ENCODE measurements around the gene FAM3B.

Gene FAM3B

GRCh38 chr21:41365377-41366107 lies 48.9 kb downstream of the FAM3B start:
- no peaks in the 10 kb centered on the region for H3K4me1 ChIP-seq

GRCh38 chr21:41366522-41367151 lies 50.0 kb downstream of the FAM3B start:
- H3K4me3 ChIP-seq (ENCODE audit: low read depth, low read length) = no peak overlapping the region
- H3K4me1 ChIP-seq = no peaks in the 10 kb centered on the region

More at GRCh38 chr21:41365377-41366107, 48.9 kb downstream of the FAM3B start:
- no peaks in the 10 kb centered on the region for H3K36me3 ChIP-seq
- no peak for DNase-seq
- H3K4me3 ChIP-seq (ENCODE audit: low read depth, low read length) = no peak overlapping the region
- TF ChIP-seq, protein P1, sequence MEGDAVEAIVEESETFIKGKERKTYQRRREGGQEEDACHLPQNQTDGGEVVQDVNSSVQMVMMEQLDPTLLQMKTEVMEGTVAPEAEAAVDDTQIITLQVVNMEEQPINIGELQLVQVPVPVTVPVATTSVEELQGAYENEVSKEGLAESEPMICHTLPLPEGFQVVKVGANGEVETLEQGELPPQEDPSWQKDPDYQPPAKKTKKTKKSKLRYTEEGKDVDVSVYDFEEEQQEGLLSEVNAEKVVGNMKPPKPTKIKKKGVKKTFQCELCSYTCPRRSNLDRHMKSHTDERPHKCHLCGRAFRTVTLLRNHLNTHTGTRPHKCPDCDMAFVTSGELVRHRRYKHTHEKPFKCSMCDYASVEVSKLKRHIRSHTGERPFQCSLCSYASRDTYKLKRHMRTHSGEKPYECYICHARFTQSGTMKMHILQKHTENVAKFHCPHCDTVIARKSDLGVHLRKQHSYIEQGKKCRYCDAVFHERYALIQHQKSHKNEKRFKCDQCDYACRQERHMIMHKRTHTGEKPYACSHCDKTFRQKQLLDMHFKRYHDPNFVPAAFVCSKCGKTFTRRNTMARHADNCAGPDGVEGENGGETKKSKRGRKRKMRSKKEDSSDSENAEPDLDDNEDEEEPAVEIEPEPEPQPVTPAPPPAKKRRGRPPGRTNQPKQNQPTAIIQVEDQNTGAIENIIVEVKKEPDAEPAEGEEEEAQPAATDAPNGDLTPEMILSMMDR (IDR thresholded peaks at IDR 0.05; ENCODE audit: low read depth, low read length) = no peak
- no peaks in the 10 kb centered on the region for H3K27me3 ChIP-seq
- H3K9me3 ChIP-seq = no peaks in the 10 kb centered on the region

GRCh38 chr21:41367301-41367944 lies 50.8 kb downstream of the FAM3B start:
- Histone ChIP-seq H3K9me3 (no peaks in the 10 kb centered on the region), H3K36me3 (no peaks in the 10 kb centered on the region), H3K27me3 (no peaks in the 10 kb centered on the region), H3K4me1 (no peaks in the 10 kb centered on the region), H3K4me3 (ENCODE audit: low read depth, low read length) (no peak overlapping the region)
- TF ChIP-seq, protein P1 (IDR thresholded peaks at IDR 0.05; ENCODE audit: low read depth, low read length) = no peak
- no peak for DNase-seq

More at GRCh38 chr21:41366522-41367151, 50.0 kb downstream of the FAM3B start:
- TF ChIP-seq, protein P1 (IDR thresholded peaks at IDR 0.05; ENCODE audit: low read depth, low read length) = no peak
- Histone ChIP-seq H3K9me3 (no peaks in the 10 kb centered on the region), H3K36me3 (no peaks in the 10 kb centered on the region), H3K27me3 (no peaks in the 10 kb centered on the region)
- DNase-seq = no peak

GRCh38 chr21:41367945-41368734 lies 51.5 kb downstream of the FAM3B start:
- Histone ChIP-seq H3K4me3 (ENCODE audit: low read depth, low read length) (no peak overlapping the region), H3K36me3 (no peaks in the 10 kb centered on the region), H3K4me1 (no peaks in the 10 kb centered on the region), H3K27me3 (no peaks in the 10 kb centered on the region), H3K9me3 (no peaks in the 10 kb centered on the region)
- TF ChIP-seq, protein P1 (IDR thresholded peaks at IDR 0.05; ENCODE audit: low read depth, low read length) = no peak
- DNase-seq = no peak

DNA sequence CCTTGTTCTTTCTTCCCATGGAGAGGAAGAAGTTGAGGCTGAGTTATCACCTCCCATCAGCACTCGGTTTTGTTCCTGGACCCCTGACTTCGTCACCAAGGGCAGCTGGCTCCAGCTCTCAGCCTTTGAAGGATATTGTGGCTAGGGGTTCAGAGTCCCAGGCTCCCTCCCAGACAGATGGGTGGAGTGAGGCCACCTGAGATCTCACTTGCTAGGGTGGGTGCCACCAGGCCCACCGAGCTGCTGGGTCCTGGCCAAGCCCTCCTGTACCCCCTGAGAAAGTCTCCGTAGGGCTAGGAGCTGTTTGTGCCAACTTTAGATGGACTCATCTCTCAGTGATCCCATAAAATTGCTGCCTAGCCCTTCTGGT lies 52.1 kb downstream of the FAM3B start:
- H3K4me1 ChIP-seq = no peaks in the 10 kb centered on the region
- H3K36me3 ChIP-seq = no peaks in the 10 kb centered on the region
- DNase-seq = no peak
- TF ChIP-seq, protein P1 (IDR thresholded peaks at IDR 0.05; ENCODE audit: low read depth, low read length) = no peak
- no peaks in the 10 kb centered on the region for H3K27me3 ChIP-seq
- no peaks in the 10 kb centered on the region for H3K9me3 ChIP-seq
- no peak overlapping the region for H3K4me3 ChIP-seq (ENCODE audit: low read depth, low read length)
